ENCODE data around the gene SLC39A11. TPM values are rescaled to one million over a fixed set of nuclear protein-coding genes. Genes with fewer than 3 reads are reported as not detected.

The SLC39A11 gene
- total RNA-seq, 1 experiment from 2014 or later: 15.2 TPM

DNA sequence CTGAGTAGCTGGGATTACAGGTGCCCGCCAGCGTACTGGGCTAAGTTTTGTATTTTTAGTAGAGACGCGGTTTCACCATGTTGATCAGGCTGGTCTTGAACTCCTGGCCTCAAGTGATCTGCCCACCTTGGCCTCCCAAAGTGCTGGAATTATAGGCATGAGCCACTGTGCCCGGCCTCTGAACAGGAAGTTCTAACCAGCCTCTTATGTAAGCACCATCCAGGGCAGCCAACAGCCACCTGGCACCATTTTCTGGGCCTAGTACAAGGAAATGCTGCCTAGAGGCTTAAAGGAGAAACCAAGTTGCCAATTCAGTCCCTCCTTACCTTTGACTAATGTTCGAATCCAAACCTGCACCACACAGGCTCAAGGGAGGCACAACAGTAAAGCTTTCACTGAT, 8.5 kb upstream of the SLC39A11 start:
- Histone ChIP-seq H3T11ph (ENCODE audit: low read length) (no peak overlapping the region), H3K27me3 (ENCODE audit: insufficient read depth, low read length) (no peaks in the 10 kb centered on the region), H2BK120ac (ENCODE audit: low read depth, low read length, poor library complexity, severe bottlenecking) (no peak overlapping the region), H2BK12ac (ENCODE audit: insufficient read length, low read depth, low read length) (no peak overlapping the region), H3K14ac (ENCODE audit: insufficient read depth, low read length) (no peak overlapping the region), H3K56ac (ENCODE audit: insufficient read length, low read depth, low read length) (no peak overlapping the region), H4K8ac (replicated peaks; ENCODE audit: insufficient read length, low read depth, low read length) (no peak overlapping the region), H3K79me1 (ENCODE audit: insufficient read depth, low read depth, low read length, poor library complexity, severe bottlenecking) (no peaks in the 10 kb centered on the region), H4K91ac (ENCODE audit: insufficient read length, low read depth, low read length) (no peak overlapping the region), H3K4me2 (ENCODE audit: insufficient read depth, insufficient read length, low read length) (no peak overlapping the region), H3K18ac (ENCODE audit: insufficient read length, low read depth, low read length) (no peak overlapping the region), H2BK15ac (ENCODE audit: low read depth, low read length) (no peak overlapping the region), H3K9ac (ENCODE audit: extremely low read depth, insufficient read length, low read length) (no peak overlapping the region), H2AFZ (ENCODE audit: low read length) (no peak overlapping the region), H4K5ac (ENCODE audit: insufficient read length, low read depth, low read length) (no peak overlapping the region), H3K4me1 (ENCODE audit: insufficient read depth, low read length) (no peaks in the 10 kb centered on the region), H2AK5ac (ENCODE audit: insufficient read length, low read length) (no peak overlapping the region), H2BK20ac (ENCODE audit: low read depth, low read length, poor library complexity, severe bottlenecking) (no peak overlapping the region), H3K79me2 (ENCODE audit: insufficient read depth, low read length) (no peaks in the 10 kb centered on the region), H4K20me1 (ENCODE audit: control insufficient read depth, insufficient read depth, insufficient read length) (no peaks in the 10 kb centered on the region), H3K23ac (ENCODE audit: insufficient read length, low read depth, low read length) (no peak overlapping the region), H2BK5ac (ENCODE audit: insufficient read length, low read length) (no peak overlapping the region), H3K9me3 (ENCODE audit: control insufficient read depth, low read depth, low read length) (no peaks in the 10 kb centered on the region), H3K23me2 (ENCODE audit: insufficient read length, low read depth, low read length, poor library complexity, severe bottlenecking) (no peaks in the 10 kb centered on the region), H3K27ac (ENCODE audit: insufficient read length, low read depth, low read length) (no peak overlapping the region), H3K4ac (ENCODE audit: low read depth, low read length) (no peak overlapping the region)
- no CpG with 5 or more reads among the region's 6 CpGs for WGBS (ENCODE audit: extremely low coverage, insufficient read length, low lambda C conversion rate)
- no peak overlapping the region for H3K27ac Mint-ChIP-seq
- no peak for TF ChIP-seq CTCF (conservative IDR thresholded peaks at IDR 0.05)
- H3K4me3 Mint-ChIP-seq: no peak overlapping the region
- DNase-seq: no peak
- H3K36me3 Mint-ChIP-seq (ENCODE audit: insufficient read depth in 1 of 3, low read depth in 3 of 3): peaks cover 0 to 14% (median 0%) of the 10 kb centered on the region in 3 experiments; a peak in 4 of 7 replicates
- H3K4me1 Mint-ChIP-seq: peaks cover 9 to 10% of the 10 kb centered on the region in 2 experiments
- no peaks in the 10 kb centered on the region; the same call in 1 of the 2 replicates for H3K27me3 Mint-ChIP-seq (ENCODE audit: low read depth)
- H3K9me3 Mint-ChIP-seq: peaks cover 5 to 10% of the 10 kb centered on the region in 2 experiments; a peak in 3 of 5 replicates
